ENCODE measurements around the gene ADGRA1.
"Not testable (repeated sequence)": the region's sequence is repeated elsewhere in the genome, so short reads cannot be mapped to it uniquely, and the experiment has no call there.

The ADGRA1 gene, protein sequence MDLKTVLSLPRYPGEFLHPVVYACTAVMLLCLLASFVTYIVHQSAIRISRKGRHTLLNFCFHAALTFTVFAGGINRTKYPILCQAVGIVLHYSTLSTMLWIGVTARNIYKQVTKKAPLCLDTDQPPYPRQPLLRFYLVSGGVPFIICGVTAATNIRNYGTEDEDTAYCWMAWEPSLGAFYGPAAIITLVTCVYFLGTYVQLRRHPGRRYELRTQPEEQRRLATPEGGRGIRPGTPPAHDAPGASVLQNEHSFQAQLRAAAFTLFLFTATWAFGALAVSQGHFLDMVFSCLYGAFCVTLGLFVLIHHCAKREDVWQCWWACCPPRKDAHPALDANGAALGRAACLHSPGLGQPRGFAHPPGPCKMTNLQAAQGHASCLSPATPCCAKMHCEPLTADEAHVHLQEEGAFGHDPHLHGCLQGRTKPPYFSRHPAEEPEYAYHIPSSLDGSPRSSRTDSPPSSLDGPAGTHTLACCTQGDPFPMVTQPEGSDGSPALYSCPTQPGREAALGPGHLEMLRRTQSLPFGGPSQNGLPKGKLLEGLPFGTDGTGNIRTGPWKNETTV

DNA sequence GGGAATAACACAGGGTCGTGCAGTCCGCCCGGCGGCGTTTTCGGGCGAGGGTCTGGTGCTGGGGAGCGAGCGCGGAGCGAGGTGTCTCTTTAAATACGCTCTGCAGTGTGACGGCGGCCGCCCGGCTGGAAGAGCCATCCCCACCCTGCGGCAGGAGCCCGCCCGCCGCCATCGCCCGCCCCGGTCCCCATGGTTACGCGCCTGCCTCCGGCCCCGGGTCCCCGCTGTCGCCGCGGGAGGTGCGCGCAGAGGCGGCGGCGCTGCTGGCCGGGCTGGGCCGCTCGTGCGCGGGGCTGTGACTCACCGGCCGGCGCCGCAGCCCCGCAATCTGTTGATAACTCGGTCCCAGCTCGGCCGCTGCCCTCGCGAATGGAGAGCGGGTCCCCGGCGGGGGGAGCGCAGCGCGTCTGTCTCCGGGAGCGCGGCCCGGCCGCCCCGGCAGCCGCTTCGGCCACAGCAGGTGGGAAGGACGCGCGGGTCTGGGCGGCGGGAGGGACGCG, at the start of gene ADGRA1:
Gene ADGRA1 (plus strand): TSS at position 246 of the 500 bp plus-strand sequence. CDS start 986 bp downstream, outside the sequence.
- DNase-seq: no peak

DNA sequence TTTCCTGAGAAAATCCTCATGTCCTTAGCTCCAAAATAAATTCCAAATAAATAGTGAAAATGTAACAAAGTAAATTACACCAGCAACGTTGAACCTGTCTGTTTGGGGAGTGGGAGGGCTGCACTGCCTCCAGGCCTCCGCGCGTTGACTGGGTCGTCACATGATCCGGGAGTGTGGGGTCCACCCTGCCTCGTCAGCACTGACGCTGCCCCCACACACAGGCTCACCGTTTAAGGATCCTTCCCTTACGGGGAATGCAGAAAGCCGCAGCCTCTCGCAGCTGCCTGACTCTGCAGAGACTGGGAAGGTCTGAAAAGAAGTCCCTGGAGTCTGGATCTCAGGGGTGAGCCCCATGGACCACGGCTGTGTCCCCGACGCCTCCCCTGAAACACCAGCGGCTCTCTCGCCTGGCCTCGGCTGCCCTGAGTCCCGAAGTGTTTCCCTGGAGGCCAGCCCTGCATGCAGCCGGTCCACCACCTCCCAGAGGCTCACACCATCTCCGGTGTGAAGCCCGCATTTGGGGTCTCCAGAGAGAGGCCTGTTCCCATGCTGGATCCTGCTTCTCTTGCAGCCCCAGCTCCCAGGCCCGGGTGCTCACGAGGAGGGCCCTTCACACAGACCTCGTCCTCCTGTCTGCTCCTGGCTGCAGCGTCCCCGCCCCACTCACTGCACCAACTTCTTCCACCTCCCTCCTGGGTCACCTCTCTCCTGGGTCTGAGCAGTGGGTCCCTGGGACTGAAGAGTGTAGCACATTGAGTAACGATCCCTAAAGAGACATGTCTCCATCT, 49.5 kb upstream of the ADGRA1 start:
- DNase-seq: no peak

DNA sequence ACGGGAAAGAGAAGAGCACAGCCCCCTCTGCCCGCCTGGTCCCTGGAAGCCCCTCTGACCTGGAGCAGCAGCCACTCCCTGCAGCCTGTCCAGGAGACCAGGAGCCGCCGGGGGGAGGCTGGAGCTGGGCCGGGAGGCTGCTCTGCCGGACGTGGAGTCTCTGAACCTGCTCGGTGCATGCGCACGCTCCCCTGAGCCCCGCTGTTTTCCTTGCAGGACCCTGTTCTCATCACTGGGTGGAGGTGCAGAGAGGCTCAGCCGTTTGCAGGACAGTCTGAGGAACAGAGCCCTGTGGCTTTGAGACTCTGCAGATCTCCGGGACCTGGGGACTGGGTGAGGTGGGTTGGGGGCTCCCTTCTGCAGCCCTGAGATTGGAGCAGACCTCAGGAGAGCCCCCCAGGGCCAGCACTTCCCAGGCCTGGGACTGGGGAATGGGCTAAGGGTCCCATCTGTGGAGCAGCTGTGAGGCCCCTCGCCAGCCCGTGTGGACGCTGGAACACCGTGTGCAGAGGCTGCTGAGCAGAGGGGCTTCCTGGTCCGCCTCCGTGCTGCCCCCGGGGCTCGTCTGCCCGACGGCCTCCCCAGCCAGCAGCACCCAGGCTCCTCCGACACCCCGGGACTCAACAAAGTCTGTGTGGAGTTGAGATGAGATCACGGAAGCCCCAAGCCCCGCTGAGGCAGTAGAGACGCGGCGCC, 48.5 kb upstream of the ADGRA1 start:
- no peak for DNase-seq

- no peak for DNase-seq
These were observed 47.9 kb upstream of the ADGRA1 start for GRCh38 chr10:133039803-133040165.

GRCh38 chr10:133040198-133040597, 47.5 kb upstream of the ADGRA1 start:
- DNase-seq: no peak

DNA sequence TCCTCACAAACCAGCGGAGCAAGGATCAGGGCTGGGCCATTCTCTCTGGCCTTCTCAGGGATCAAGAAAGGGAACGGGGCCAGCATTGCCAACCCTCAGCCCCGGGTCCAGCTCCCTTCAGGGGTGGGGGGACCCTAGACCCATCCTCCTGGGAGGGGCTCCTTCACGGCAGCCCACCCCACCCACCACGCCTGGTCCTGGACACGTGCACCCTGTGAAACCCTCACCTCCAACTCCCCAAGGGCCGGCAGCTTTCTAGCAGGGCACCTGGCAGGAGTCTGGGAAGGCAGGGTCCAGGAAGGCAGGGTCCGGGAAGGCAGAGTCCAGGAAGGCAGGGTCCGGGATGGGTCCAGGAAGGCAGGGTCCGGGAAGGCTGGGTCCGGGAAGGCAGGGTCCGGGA, 46.6 kb upstream of the ADGRA1 start:
- no peak for DNase-seq

DNA sequence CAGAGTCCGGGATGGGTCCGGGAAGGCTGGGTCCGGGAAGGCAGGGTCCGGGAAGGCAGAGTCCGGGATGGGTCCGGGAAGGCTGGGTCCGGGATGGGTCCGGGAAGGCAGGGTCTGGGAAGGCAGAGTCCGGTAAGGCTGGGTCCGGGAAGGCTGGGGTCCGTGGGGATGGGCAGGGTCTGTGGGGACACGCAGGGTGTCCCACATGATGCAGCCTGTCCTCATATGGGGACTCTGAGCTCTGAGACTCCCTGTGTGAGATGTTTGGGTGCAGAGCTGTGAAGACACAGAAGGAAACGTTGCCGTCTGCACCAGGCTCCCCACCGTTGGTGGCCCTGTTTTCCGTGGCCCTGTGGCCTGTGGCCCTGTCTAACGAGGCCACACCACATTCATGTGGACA, 45.7 kb upstream of the ADGRA1 start:
- DNase-seq: no peak

DNA sequence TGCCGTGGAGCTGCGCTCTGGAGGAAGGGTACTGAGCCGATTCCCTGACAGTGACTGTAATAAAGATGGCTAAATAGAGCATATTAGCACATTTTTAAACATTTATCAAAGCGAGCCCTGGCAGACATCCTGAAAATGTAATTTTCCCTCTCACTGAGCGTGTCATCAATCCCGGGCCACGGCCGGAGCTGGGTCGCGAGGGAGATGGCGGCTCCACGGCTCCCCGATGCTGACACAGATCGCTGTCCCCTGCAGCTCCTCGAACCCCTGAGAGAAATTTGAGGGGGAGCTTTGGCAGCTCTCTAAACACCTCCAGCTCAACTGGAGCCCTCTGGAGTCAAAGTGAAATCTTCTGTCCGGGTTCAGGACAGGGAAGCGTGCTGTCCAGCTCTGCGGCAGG, 44.9 kb upstream of the ADGRA1 start:
- DNase-seq: no peak

DNA sequence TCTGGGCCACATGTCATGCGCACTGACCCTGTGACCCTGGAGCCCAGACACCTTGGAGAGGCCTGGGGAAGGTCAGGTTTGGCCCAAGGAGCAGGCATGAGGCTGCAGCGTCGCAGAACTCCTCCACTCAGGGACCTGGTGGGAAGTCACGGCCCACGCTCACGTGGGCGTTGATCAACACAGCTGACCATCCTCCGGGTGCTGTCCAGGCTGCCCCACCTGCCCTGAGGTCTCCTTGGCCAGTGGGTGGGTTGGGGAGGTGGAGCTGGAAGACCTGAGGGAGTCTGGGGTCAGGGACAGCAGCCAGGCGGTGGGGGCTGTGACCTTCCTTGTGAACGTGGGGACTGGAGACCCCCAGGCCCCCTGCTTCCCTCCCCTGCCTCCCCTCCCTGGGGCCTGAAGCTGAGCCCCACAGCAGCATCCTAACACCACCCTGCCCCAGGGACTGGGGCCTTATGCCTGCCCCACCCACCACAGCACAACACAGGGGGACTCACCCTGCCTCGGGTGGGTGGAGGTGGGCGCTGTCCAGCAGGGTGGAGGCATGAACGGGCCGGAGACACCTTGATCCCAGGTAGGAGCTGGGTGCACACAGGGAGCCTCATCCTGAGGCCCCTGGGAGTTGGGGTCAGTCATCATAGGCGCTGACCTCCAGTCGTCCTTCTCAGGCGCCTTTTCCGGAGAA, 44.0 kb upstream of the ADGRA1 start:
- DNase-seq: no peak

GRCh38 chr10:133044401-133044811, 43.3 kb upstream of the ADGRA1 start:
- no peak for DNase-seq

DNA sequence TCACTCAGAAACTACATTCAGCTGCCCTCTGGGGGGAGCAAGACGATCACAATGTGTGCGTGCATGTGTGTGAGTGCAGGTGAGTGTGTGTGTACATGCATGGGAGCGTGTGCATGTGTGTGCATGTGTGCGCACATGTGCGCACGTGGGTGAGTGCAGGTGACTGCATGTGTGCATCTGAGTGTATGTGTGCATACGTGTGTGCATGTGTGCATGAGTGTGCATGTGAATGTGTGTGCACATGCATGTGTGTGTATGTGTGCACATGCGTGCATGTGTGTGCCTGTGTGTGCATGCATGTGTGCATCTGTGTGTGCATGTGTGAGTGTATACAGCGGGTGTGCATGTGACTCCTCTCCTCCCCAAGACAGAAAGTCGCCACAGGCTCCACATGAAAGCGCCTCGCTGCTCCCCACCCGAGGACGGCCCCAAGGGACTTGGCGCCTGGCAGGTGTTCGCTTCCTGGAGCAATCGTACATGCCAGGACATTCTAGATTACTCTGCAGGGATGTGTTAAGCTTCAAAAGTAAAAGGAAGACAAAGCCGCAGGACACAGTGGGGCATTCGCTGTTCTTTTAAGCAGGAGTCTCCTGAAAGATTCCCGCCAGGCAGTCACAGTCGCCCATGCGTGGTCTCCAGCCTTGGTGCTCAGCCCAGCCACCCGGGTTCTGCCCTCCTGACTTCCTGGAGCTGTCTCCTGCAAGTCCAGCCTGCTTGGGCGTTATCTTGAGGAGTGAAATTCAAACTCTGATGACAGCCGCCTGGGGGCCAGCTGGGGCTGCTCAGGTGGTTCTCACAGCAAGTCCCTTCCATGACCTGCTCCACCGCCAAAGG, 42.0 kb upstream of the ADGRA1 start:
- no peak for DNase-seq

DNA sequence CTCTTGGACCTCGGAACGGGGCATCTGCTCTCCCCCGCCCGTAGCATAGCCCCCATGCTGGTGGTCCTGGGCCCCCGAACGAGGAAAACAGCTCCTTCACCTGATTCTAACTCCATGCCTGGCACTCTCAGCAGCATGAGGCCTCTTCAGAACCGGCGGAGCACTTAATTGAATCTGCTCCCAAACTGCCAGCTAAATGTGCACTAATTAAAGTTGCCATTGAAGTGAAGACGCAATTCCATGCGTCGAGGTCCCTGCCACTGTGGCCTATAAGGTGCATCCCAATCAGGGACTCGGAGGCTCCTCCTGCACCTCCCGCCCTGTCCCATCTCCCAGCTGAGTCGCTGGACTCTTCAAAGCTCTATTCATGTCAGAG, 41.3 kb upstream of the ADGRA1 start:
- DNase-seq: no peak

- no peak for DNase-seq
These were observed 40.1 kb upstream of the ADGRA1 start for GRCh38 chr10:133047526-133048123.

- DNase-seq: no peak
These were observed 39.5 kb upstream of the ADGRA1 start for GRCh38 chr10:133048266-133048665.

GRCh38 chr10:133048926-133049325, 38.8 kb upstream of the ADGRA1 start:
- DNase-seq: no peak

GRCh38 chr10:133049639-133050038, 38.1 kb upstream of the ADGRA1 start:
- no peak for DNase-seq

GRCh38 chr10:133050371-133050770, 37.4 kb upstream of the ADGRA1 start:
- DNase-seq: no peak

- no peak for DNase-seq
These were observed 35.6 kb upstream of the ADGRA1 start for GRCh38 chr10:133052076-133052475.

GRCh38 chr10:133053527-133054133, 34.1 kb upstream of the ADGRA1 start:
- DNase-seq: not testable (repeated sequence)

DNA sequence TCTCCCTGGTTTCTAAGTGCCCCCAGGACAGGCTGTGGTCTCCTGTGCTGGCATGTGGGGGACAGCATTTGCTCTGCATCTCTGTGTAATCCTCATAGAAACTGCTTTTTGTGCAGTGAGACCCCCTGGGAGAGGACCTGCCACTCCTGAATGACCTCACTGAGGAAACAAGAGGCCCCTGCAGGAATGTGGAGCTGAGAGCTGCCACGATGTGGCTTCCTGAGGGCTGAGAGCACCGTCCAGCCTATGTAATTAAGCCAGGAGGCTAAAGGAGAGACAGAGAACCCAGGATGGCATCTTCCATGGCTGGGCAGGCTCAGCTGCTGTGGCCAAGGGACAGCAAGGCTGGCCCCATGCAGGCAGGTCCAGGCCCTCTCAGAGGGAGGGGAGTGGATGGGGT, 32.3 kb upstream of the ADGRA1 start:
- no peak for DNase-seq

DNA sequence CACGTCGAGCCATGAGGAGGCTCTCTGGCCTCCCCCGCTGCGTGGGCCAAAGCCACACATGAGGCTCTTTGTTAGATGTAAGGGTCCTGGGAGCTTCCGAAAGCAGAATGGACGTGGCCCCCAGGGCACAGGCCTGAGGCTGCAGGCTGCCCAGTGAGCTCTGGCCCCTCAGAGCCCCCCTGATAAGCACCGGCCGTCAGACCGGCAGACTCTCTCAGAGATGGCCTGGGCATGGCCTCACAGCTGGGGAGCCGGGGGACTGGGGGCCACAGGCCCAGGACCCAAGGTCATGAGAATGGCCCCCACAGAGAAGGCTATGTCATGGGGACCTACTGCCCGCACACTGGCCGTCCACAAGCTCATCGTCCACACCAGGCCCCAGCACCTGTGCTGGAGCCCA, 31.7 kb upstream of the ADGRA1 start:
- DNase-seq: no peak

Measured in stimulated activated CD8-positive, alpha-beta memory T cell treated with anti-CD3 and anti-CD28 coated beads, Interleukin-4, amount 100 ng/mL, for 48 hours (primary cell).